SHP77 treated with DMSO at 0.1 percent for 48 hours (cell line): Measurements from ENCODE around the gene ERN2.
"Not testable (repeated sequence)": the region's sequence is repeated elsewhere in the genome, so short reads cannot be mapped to it uniquely, and the experiment has no call there.

ENCODE experiments used
- DNase-seq: peaks from one replicate; lab custom pipeline; 2025; lab: John Stamatoyannopoulos, UW

ERN2 gene

GRCh38 chr16:23712976-23713375 is at the start of gene ERN2:
Gene ERN2, minus strand, starts transcription at chr16:23713222. Its CDS starts 35 bp downstream, at chr16:23713187.
- DNase-seq, result no peak

GRCh38 chr16:23757937-23758619 is 45.1 kb upstream of the ERN2 start:
- no peak for DNase-seq

GRCh38 chr16:23757116-23757515 is 44.1 kb upstream of the ERN2 start:
- no peak for DNase-seq

- DNase-seq, result no peak
These were observed 42.4 kb upstream of the ERN2 start for GRCh38 chr16:23755484-23755809.

- no peak for DNase-seq
These were observed 41.8 kb upstream of the ERN2 start, which contains the start of gene CHP2 for GRCh38 chr16:23754594-23755483. Gene CHP2, plus strand, starts transcription at chr16:23755026. Its CDS starts 24 bp downstream, at chr16:23755050.

- DNase-seq, result no peak
These were observed 41.0 kb upstream of the ERN2 start for GRCh38 chr16:23753908-23754593.

- not testable (repeated sequence) for DNase-seq
These were observed 38.0 kb upstream of the ERN2 start for GRCh38 chr16:23751053-23751452.

GRCh38 chr16:23748630-23749029 is 35.6 kb upstream of the ERN2 start:
- DNase-seq, result no peak

GRCh38 chr16:23745263-23745662 is 32.2 kb upstream of the ERN2 start:
- no peak for DNase-seq

GRCh38 chr16:23742766-23743165 is 29.7 kb upstream of the ERN2 start:
- DNase-seq, result no peak

- no peak for DNase-seq
These were observed 28.8 kb upstream of the ERN2 start for GRCh38 chr16:23741675-23742303.

- DNase-seq, result no peak
These were observed 26.5 kb upstream of the ERN2 start for GRCh38 chr16:23739516-23739915.

GRCh38 chr16:23737423-23738028 is 24.5 kb upstream of the ERN2 start:
- not testable (repeated sequence) for DNase-seq

- no peak for DNase-seq
These were observed 21.3 kb upstream of the ERN2 start for GRCh38 chr16:23734176-23734893.

- DNase-seq, result no peak
These were observed 16.7 kb upstream of the ERN2 start for GRCh38 chr16:23729503-23730424.

GRCh38 chr16:23728112-23728477 is 15.1 kb upstream of the ERN2 start:
- DNase-seq, result no peak

- DNase-seq, result no peak
These were observed 13.7 kb upstream of the ERN2 start for GRCh38 chr16:23726710-23727109.

GRCh38 chr16:23724785-23725131 is 11.7 kb upstream of the ERN2 start:
- no peak for DNase-seq

- no peak for DNase-seq
These were observed 11.2 kb upstream of the ERN2 start for GRCh38 chr16:23724096-23724784.
